Neural cell (in vitro differentiated cells): ENCODE data around the gene BTBD16.

Experiments used
- EP300 ChIP-seq: fragments of 450-650 bp; conservative IDR thresholded peaks from 2 replicates; pipeline ENCODE4 v1.6.1; 2014; ENCODE audit warnings: antibody characterized with exemption, mild to moderate bottlenecking, moderate library complexity; ENCODE audit not compliant: poor library complexity, severe bottlenecking
- POLR2AphosphoS5 ChIP-seq: IDR thresholded peaks from 2 replicates; pipeline ENCODE4 v1.6.1; 2012
- TAF1 ChIP-seq: IDR thresholded peaks from 2 replicates; pipeline ENCODE4 v1.6.1; 2012; ENCODE audit warnings: low read depth

- TF ChIP-seq POLR2AphosphoS5: no peak
- TF ChIP-seq TAF1: no peak
- no peak for TF ChIP-seq EP300
These were observed 15.4 kb upstream of the BTBD16 start for GRCh38 chr10:122255509-122256301.
